Ishikawa (cell line): ENCODE results near the gene LRTM2.

Experiments used
- EP300 ChIP-seq: IDR thresholded peaks from 2 replicates; pipeline ENCODE4 v1.6.1; 2012; ENCODE audit warnings: borderline replicate concordance
- RAD21 ChIP-seq: IDR thresholded peaks from 2 replicates; pipeline ENCODE4 v1.6.1; 2012; ENCODE audit warnings: low read depth
- TEAD4 ChIP-seq: IDR thresholded peaks from 2 replicates; pipeline ENCODE4 v1.6.1; 2012
- ZBTB7A ChIP-seq: IDR thresholded peaks from 2 replicates; pipeline ENCODE4 v1.6.1; 2012; ENCODE audit warnings: low read depth

GRCh38 chr12:1846421-1847405 is 26.3 kb downstream of the LRTM2 start:
- TF ChIP-seq EP300 (no peak), RAD21 (no peak), TEAD4 (no peak), ZBTB7A (no peak)
